GM12878 (cell line): ENCODE results near the gene MICAL3. TPM values are rescaled to one million over a fixed set of nuclear protein-coding genes. Genes with fewer than 3 reads are reported as not detected.

Experiments used
- CEBPB ChIP-seq, 2 experiments: fragments of 150-350 bp in 1 of 2; IDR thresholded peaks; 2 replicates each; pipeline ENCODE4 v1.6.1; 2012 to 2014; ENCODE audit warnings: low read depth in 2 of 2, low read length in 2 of 2, borderline replicate concordance in 1 of 2, inconsistent platforms in 1 of 2
- GATAD2B ChIP-seq: fragments of 450-650 bp; conservative IDR thresholded peaks from 2 replicates; pipeline ENCODE4 v1.6.1; 2017; ENCODE audit warnings: low read depth, mild to moderate bottlenecking, moderate library complexity
- SUZ12 ChIP-seq: fragments of 200-600 bp; sonication (generic); IDR thresholded peaks from one replicate; pipeline ENCODE4 v1.6.1; 2018; ENCODE audit warnings: antibody characterized with exemption, mild to moderate bottlenecking; ENCODE audit not compliant: unreplicated experiment
- WRNIP1 ChIP-seq: IDR thresholded peaks from 2 replicates; pipeline ENCODE4 v1.6.1; 2011; ENCODE audit warnings: low read depth, low read length, improper control_type of control experiment, borderline replicate concordance
- ZSCAN29 ChIP-seq: fragments of 450-650 bp; IDR thresholded peaks from 2 replicates; pipeline ENCODE4 v1.6.1; 2017; ENCODE audit warnings: mild to moderate bottlenecking, moderate library complexity
- polyA plus RNA-seq, 11 experiments: library from polyadenylated mRNA; depleted of rRNA in 4 of 11; unstranded in 6 of 11; stranded (reverse) in 5 of 11; fragments of >200 nt; fragmentation: Nextera tagmentation in 4 of 11; fragmentation: Illumina TruSeq in 1 of 11; extraction: Ambion mirVana in 4 of 11; extraction: Trizol in 1 of 11; gene quantifications; 1 replicate in 1 of 11; 2 replicates in 10 of 11; pipeline versions ENCODE4 v1.2.1 to v1.2.3, GENCODE V29; 2011 to 2016; ENCODE audit warnings: inconsistent platforms in 2 of 11, missing spikeins in 2 of 11, low read depth in 1 of 11
- total RNA-seq, 4 experiments: library from RNA; depleted of rRNA in 3 of 4; stranded (reverse); fragments of >200 nt in 3 of 4; fragmentation: Illumina TruSeq in 1 of 4; extraction: Trizol in 1 of 4; gene quantifications; 2 replicates each; pipeline versions ENCODE4 v1.2.1 to v1.2.3, GENCODE V29; 2013 to 2021
- TF ChIP-seq, protein P1 (sequence below): fragments of 450-650 bp; IDR thresholded peaks from 2 replicates; pipeline ENCODE4 v1.6.1; 2018; ENCODE audit warnings: borderline replicate concordance, mild to moderate bottlenecking; ENCODE audit not compliant: partially characterized antibody
- TF ChIP-seq, protein P2 (sequence below): fragments of 450-650 bp; formaldehyde crosslinking; IDR thresholded peaks from 2 replicates; pipeline ENCODE4 v1.4.0; 2020; ENCODE audit warnings: mild to moderate bottlenecking, moderate library complexity

The MICAL3 gene
- total and polyA plus RNA-seq, 10 of the 15 experiments (the other 5 are each of a cell fraction or from before 2014, with no cell fraction given), result 2.6 to 92.2 (median 24.0) TPM

DNA sequence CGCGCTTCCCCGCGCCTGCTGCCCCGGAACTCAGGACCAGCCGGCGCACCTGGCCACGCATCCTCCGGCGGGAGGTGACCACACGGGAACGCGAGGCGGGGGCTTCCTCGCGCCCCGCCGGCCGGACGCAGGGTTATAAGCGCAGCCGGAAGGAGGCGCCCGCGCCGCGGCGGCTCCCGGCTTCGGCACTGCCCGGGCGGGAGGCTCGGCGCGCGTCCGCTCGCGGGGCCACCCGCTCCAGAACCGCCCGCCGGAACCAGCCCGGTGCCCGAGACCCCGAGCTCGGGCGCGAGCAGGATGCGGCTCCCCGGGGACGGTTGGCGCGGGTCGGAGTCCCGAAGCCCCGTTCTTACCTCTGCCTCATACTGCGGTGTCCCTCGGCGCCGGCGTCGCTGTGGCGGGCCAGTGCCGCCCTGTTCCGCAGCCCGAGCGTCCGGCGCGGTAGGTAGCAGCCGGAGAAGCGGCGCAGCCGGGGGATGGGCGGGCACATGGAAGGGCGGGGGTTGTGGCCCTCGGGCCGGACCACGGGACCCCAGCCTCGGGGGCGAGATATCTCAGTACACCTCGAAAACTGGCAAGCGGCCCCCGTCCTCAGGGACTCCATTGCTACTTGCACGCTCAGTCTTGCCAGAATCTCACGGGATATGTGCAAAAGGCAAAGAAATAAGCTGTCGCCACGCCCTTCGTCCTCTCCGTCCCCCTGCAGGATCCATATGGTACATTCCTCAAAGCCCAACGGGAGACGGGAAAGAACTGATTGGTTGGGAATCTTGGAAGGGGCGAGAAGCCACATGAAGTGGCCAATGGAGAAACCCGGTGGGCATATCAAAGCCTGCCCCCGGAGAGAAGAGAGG, 23.1 kb downstream of the MICAL3 start (continued):
- peak; percentile 63; the same call in 1 of the 2 replicates for TF ChIP-seq ZSCAN29
- TF ChIP-seq, protein P1, sequence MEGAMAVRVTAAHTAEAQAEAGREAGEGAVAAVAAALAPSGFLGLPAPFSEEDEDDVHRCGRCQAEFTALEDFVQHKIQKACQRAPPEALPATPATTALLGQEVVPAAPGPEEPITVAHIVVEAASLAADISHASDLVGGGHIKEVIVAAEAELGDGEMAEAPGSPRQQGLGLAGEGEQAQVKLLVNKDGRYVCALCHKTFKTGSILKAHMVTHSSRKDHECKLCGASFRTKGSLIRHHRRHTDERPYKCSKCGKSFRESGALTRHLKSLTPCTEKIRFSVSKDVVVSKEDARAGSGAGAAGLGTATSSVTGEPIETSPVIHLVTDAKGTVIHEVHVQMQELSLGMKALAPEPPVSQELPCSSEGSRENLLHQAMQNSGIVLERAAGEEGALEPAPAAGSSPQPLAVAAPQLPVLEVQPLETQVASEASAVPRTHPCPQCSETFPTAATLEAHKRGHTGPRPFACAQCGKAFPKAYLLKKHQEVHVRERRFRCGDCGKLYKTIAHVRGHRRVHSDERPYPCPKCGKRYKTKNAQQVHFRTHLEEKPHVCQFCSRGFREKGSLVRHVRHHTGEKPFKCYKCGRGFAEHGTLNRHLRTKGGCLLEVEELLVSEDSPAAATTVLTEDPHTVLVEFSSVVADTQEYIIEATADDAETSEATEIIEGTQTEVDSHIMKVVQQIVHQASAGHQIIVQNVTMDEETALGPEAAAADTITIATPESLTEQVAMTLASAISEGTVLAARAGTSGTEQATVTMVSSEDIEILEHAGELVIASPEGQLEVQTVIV, result peak; percentile 94
- TF ChIP-seq, protein P2, sequence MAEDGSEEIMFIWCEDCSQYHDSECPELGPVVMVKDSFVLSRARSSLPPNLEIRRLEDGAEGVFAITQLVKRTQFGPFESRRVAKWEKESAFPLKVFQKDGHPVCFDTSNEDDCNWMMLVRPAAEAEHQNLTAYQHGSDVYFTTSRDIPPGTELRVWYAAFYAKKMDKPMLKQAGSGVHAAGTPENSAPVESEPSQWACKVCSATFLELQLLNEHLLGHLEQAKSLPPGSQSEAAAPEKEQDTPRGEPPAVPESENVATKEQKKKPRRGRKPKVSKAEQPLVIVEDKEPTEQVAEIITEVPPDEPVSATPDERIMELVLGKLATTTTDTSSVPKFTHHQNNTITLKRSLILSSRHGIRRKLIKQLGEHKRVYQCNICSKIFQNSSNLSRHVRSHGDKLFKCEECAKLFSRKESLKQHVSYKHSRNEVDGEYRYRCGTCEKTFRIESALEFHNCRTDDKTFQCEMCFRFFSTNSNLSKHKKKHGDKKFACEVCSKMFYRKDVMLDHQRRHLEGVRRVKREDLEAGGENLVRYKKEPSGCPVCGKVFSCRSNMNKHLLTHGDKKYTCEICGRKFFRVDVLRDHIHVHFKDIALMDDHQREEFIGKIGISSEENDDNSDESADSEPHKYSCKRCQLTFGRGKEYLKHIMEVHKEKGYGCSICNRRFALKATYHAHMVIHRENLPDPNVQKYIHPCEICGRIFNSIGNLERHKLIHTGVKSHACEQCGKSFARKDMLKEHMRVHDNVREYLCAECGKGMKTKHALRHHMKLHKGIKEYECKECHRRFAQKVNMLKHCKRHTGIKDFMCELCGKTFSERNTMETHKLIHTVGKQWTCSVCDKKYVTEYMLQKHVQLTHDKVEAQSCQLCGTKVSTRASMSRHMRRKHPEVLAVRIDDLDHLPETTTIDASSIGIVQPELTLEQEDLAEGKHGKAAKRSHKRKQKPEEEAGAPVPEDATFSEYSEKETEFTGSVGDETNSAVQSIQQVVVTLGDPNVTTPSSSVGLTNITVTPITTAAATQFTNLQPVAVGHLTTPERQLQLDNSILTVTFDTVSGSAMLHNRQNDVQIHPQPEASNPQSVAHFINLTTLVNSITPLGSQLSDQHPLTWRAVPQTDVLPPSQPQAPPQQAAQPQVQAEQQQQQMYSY, result no peak
- TF ChIP-seq WRNIP1, result no peak
- no peak for TF ChIP-seq SUZ12
- TF ChIP-seq CEBPB (IDR thresholded peaks at IDR 0.05; ENCODE audit: borderline replicate concordance in 1 of 2, low read depth in 2 of 2, low read length in 2 of 2), result no peak
- peak; percentile 98 for TF ChIP-seq GATAD2B
- TF ChIP-seq, all 136 proteins: peak for 62
